IMR-90 (cell line): ENCODE results near the gene FOXN4. TPM values are rescaled to one million over a fixed set of nuclear protein-coding genes. Genes with fewer than 3 reads are reported as not detected.

Experiments used
- ATAC-seq: fragments of 200-7000 bp; cut with Tn5 transposase; 2 replicates; pipeline ENCODE4 v1.9.1; 2020; ENCODE audit warnings: low read depth, mild to moderate bottlenecking, moderate library complexity
- BruUV-seq: library from RNA; stranded (reverse); fragments of 400-500 nt; replicated peaks from 2 replicates; lab custom pipeline; 2021; lab: Mats Ljungman, UMichigan
- CTCF ChIA-PET: fragments of 300-600 bp; formaldehyde crosslinking; extraction: SDS; loops from one replicate; lab custom pipeline; 2021; ENCODE audit warnings: antibody characterized with exemption; lab: Yijun Ruan, JAX
- POLR2A ChIA-PET: fragments of 300-600 bp; sonication (Branson Sonifier 250); formaldehyde crosslinking; loops from one replicate; lab custom pipeline; 2022; ENCODE audit warnings: antibody characterized with exemption; ENCODE audit not compliant: unreplicated experiment; lab: Charles Lee
- DNase-seq: peaks from one replicate; pipeline ENCODE4 v3.0.0; 2013
- H2AFZ ChIP-seq: replicated peaks from 2 replicates; pipeline ENCODE3; 2013; ENCODE audit warnings: low read length, mild to moderate bottlenecking; ENCODE audit not compliant: poor library complexity
- H2AK5ac ChIP-seq: 2 replicates; pipeline ENCODE4 v1.6.1; 2013; ENCODE audit warnings: low read depth, low read length, inconsistent platforms
- H2AK9ac ChIP-seq: replicated peaks from 2 replicates; pipeline ENCODE3; 2013; ENCODE audit warnings: mild to moderate bottlenecking, low read depth, low read length, moderate library complexity; ENCODE audit not compliant: poor library complexity
- H2BK120ac ChIP-seq: 2 replicates; pipeline ENCODE4 v1.6.1; 2013; ENCODE audit warnings: low read depth, low read length, inconsistent platforms
- H2BK15ac ChIP-seq: 3 replicates; pipeline ENCODE4 v1.6.1; 2013; ENCODE audit warnings: low read depth, low read length, inconsistent platforms
- H2BK20ac ChIP-seq: 2 replicates; pipeline ENCODE4 v1.6.1; 2013; ENCODE audit warnings: low read depth, mild to moderate bottlenecking, inconsistent platforms, low read length, moderate library complexity
- H2BK5ac ChIP-seq: 2 replicates; pipeline ENCODE4 v1.6.1; 2013; ENCODE audit warnings: mild to moderate bottlenecking, low read depth, low read length, inconsistent platforms; ENCODE audit not compliant: poor library complexity, severe bottlenecking
- H3K14ac ChIP-seq: replicated peaks from 2 replicates; pipeline ENCODE4 v1.6.1; 2013; ENCODE audit warnings: low read depth, low read length, inconsistent platforms
- H3K18ac ChIP-seq: 2 replicates; pipeline ENCODE4 v1.6.1; 2013; ENCODE audit warnings: low read depth, low read length, control low read depth
- H3K23ac ChIP-seq: 2 replicates; pipeline ENCODE4 v1.6.1; 2013; ENCODE audit warnings: low read depth, low read length, inconsistent platforms
- H3K27ac ChIP-seq: 2 replicates; pipeline ENCODE4 v1.5.1; 2013; ENCODE audit warnings: mild to moderate bottlenecking, control low read depth, low read length; ENCODE audit not compliant: insufficient read depth
- H3K27me3 ChIP-seq: 2 replicates; pipeline ENCODE4 v1.6.1; 2013; ENCODE audit warnings: low read length; ENCODE audit not compliant: control insufficient read depth, insufficient read depth
- H3K36me3 ChIP-seq: 2 replicates; pipeline ENCODE4 v1.6.1; 2013; ENCODE audit warnings: low read length, mixed read lengths; ENCODE audit not compliant: control insufficient read depth, insufficient read depth
- H3K4ac ChIP-seq: 2 replicates; pipeline ENCODE4 v1.6.1; 2013; ENCODE audit warnings: low read depth, low read length, inconsistent platforms
- H3K4me1 ChIP-seq: 2 replicates; pipeline ENCODE4 v1.6.1; 2013; ENCODE audit warnings: low read length, mixed read lengths; ENCODE audit not compliant: control insufficient read depth, insufficient read depth
- H3K4me2 ChIP-seq: 2 replicates; pipeline ENCODE4 v1.6.1; 2013; ENCODE audit warnings: low read depth, mild to moderate bottlenecking, control low read depth, low read length, moderate library complexity
- H3K4me3 ChIP-seq: 2 replicates; pipeline ENCODE4 v1.5.1; 2013; ENCODE audit warnings: low read depth, mild to moderate bottlenecking, control low read depth, low read length, moderate library complexity; ENCODE audit not compliant: insufficient read depth
- H3K56ac ChIP-seq: 2 replicates; pipeline ENCODE4 v1.6.1; 2013; ENCODE audit warnings: low read length, inconsistent platforms; ENCODE audit not compliant: insufficient read depth; ENCODE audit errors: extremely low read depth
- H3K79me1 ChIP-seq, 2 experiments: 2 replicates each; pipeline ENCODE4 v1.6.1; 2013; ENCODE audit warnings: low read length in 2 of 2, inconsistent platforms in 1 of 2, low read depth in 1 of 2
- H3K9ac ChIP-seq: 2 replicates; pipeline ENCODE4 v1.6.1; 2013; ENCODE audit warnings: low read depth, low read length, control low read depth
- H3K9me1 ChIP-seq: 2 replicates; pipeline ENCODE4 v1.6.1; 2013; ENCODE audit warnings: low read length, inconsistent platforms; ENCODE audit not compliant: insufficient read depth
- H3K9me3 ChIP-seq: 2 replicates; pipeline ENCODE4 v1.6.1; 2013; ENCODE audit warnings: low read length; ENCODE audit not compliant: control insufficient read depth, insufficient read depth
- H4K20me1 ChIP-seq: 2 replicates; pipeline ENCODE4 v1.6.1; 2013; ENCODE audit warnings: low read length, inconsistent platforms; ENCODE audit not compliant: insufficient read depth
- H4K5ac ChIP-seq: 2 replicates; pipeline ENCODE4 v1.6.1; 2013; ENCODE audit warnings: mild to moderate bottlenecking, low read depth, low read length, control low read depth
- H4K8ac ChIP-seq, 2 experiments: 2 replicates each; pipeline ENCODE4 v1.6.1; 2013; ENCODE audit warnings: low read depth in 2 of 2, low read length in 2 of 2, control low read depth in 1 of 2, inconsistent platforms in 1 of 2
- H4K91ac ChIP-seq: 2 replicates; pipeline ENCODE4 v1.6.1; 2013; ENCODE audit warnings: low read depth, low read length, inconsistent platforms; ENCODE audit not compliant: insufficient read depth
- CEBPB ChIP-seq: IDR thresholded peaks from 2 replicates; pipeline ENCODE4 v1.6.1; 2012; ENCODE audit warnings: low read depth, low read length, improper control_type of control experiment
- CHD1 ChIP-seq: IDR thresholded peaks from 2 replicates; pipeline ENCODE4 v1.6.1; 2012; ENCODE audit warnings: low read depth, low read length, improper control_type of control experiment
- FOS ChIP-seq: fragments of 150-350 bp; IDR thresholded peaks from 2 replicates; pipeline ENCODE4 v1.6.1; 2016; ENCODE audit warnings: low read depth, low read length
- MAFK ChIP-seq: IDR thresholded peaks from 2 replicates; pipeline ENCODE4 v1.6.1; 2012; ENCODE audit warnings: low read depth, low read length, improper control_type of control experiment
- MAZ ChIP-seq: IDR thresholded peaks from 2 replicates; pipeline ENCODE4 v1.6.1; 2012; ENCODE audit warnings: low read depth, mild to moderate bottlenecking, low read length, improper control_type of control experiment, moderate library complexity, borderline replicate concordance
- MXI1 ChIP-seq: IDR thresholded peaks from 2 replicates; pipeline ENCODE4 v1.6.1; 2012; ENCODE audit warnings: low read depth, mild to moderate bottlenecking, low read length, moderate library complexity, borderline replicate concordance
- RAD21 ChIP-seq: IDR thresholded peaks from 2 replicates; pipeline ENCODE4 v1.6.1; 2012; ENCODE audit warnings: low read length, improper control_type of control experiment
- RFX5 ChIP-seq: IDR thresholded peaks from 2 replicates; pipeline ENCODE4 v1.8.0; 2012; ENCODE audit warnings: low read depth, mild to moderate bottlenecking, low read length, moderate library complexity
- SMC3 ChIP-seq: fragments of 150-350 bp; IDR thresholded peaks from 2 replicates; pipeline ENCODE4 v1.6.1; 2016; ENCODE audit warnings: low read depth, mild to moderate bottlenecking, antibody characterized with exemption, low read length, moderate library complexity
- WGBS, 2 experiments: methylation state at CpG; one replicate each; pipeline versions ENCODE4 v1.1.5 to v1.1.7; 2013; ENCODE audit warnings: missing lambda C conversion rate in 2 of 2; ENCODE audit not compliant: insufficient read length in 1 of 2; ENCODE audit errors: extremely low coverage in 2 of 2; 5-methylcytosine and 5-hydroxymethylcytosine counted together
- dilution Hi-C: fragments of 300-500 bp; cut with HindIII; formaldehyde crosslinking; loops from one replicate; pipeline ENCODE4 v1.14.3; 2018; ENCODE audit warnings: low sequenced_read_pairs; ENCODE audit not compliant: unreplicated experiment
- in situ Hi-C: fragments of 300-500 bp; cut with MboI; formaldehyde crosslinking; loops from 3 replicates; pipeline ENCODE4 v1.14.3; 2019; ENCODE audit warnings: low sequenced_read_pairs, inconsistent platforms, mixed read lengths
- intact Hi-C: fragments of 100-400 bp; cut with micrococcal nuclease; formaldehyde crosslinking; loops from 2 replicates; pipeline ENCODE4 v1.10.0; 2022
- polyA plus RNA-seq, 3 experiments: library from polyadenylated mRNA; depleted of rRNA; stranded (reverse); fragments of >200 nt; gene quantifications; 2 replicates each; pipeline ENCODE4 v1.2.3, GENCODE V29; 2012; ENCODE audit warnings: low replicate concordance in 1 of 3
- total RNA-seq: library from RNA; depleted of rRNA; stranded (reverse); fragments of >200 nt; gene quantifications from 2 replicates; pipeline ENCODE4 v1.2.3, GENCODE V29; 2012
- TF ChIP-seq, protein P1 (sequence below): fragments of 150-350 bp; IDR thresholded peaks from 2 replicates; pipeline ENCODE4 v1.6.1; 2017; ENCODE audit warnings: mild to moderate bottlenecking, antibody characterized with exemption, low read length, low read depth
- TF ChIP-seq, protein P2 (sequence below): fragments of 150-350 bp; IDR thresholded peaks from 2 replicates; pipeline ENCODE4 v1.6.1; 2016; ENCODE audit warnings: low read depth, mild to moderate bottlenecking, low read length, moderate library complexity, borderline replicate concordance
- TF ChIP-seq, protein P3 (sequence below): conservative IDR thresholded peaks from 2 replicates; pipeline ENCODE4 v1.5.1; 2012; ENCODE audit warnings: mild to moderate bottlenecking, low read depth, low read length, improper control_type of control experiment

FOXN4 gene
- total and polyA plus RNA-seq, 2 of the 4 experiments (the other 2 are of a cell fraction): not detected

DNA sequence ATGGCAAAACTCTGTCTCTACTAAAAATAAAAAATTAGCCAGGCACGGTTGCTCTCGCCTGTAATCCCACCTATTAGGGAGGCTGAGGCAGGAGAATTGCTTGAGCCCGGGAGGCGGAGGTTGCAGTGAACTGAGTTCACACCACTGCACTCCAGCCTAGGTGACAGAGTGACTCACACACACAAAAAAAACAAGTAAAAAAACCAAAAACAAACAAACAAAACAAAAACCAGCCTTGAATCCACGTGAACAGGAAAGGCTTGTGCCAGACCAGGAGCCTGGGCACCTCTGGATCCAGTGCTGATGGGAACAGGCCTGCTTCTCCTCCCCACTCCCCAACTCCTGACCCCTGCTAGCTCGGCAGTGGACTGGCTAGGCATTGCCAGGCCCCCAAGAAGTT is 3.5 kb downstream of the FOXN4 start:
- POLR2A ChIA-PET: no interaction called here
- Histone ChIP-seq H3K14ac (no peak overlapping the region), H4K8ac (no peak overlapping the region), H3K27ac (no peak overlapping the region), H3K56ac (no peak overlapping the region), H4K5ac (no peak overlapping the region), H3K4me3 (no peak overlapping the region), H2AK9ac (no peak overlapping the region), H3K27me3 (peaks cover 63% of the 10 kb centered on the region), H2BK5ac (no peak overlapping the region), H3K4me1 (no peaks in the 10 kb centered on the region; the same call in 1 of the 2 replicates), H3K4ac (no peak overlapping the region), H3K9me3 (no peaks in the 10 kb centered on the region), H3K18ac (no peak overlapping the region), H2AFZ (no peak overlapping the region), H3K79me1 (no peaks in the 10 kb centered on the region), H3K9ac (no peak overlapping the region), H2AK5ac (no peak overlapping the region), H2BK120ac (no peak overlapping the region), H4K20me1 (no peaks in the 10 kb centered on the region), H3K9me1 (no peaks in the 10 kb centered on the region), H3K36me3 (no peaks in the 10 kb centered on the region), H3K4me2 (no peak overlapping the region), H2BK15ac (no peak overlapping the region), H3K23ac (no peak overlapping the region), H2BK20ac (no peak overlapping the region), H4K91ac (no peak overlapping the region)
- 20% methylated on average over 1 of the region's 6 CpGs; no CpG with 5 or more reads in 1 of the 2 experiments for WGBS, 2 experiments
- intact Hi-C loops: no loop called here
- DNase-seq: no peak
- no peak for ATAC-seq
- in situ Hi-C loops: no loop called here
- no TSS peak for BruUV-seq
- CTCF ChIA-PET: no interaction called here
- TF ChIP-seq MAZ: no peak
- TF ChIP-seq, protein P1, sequence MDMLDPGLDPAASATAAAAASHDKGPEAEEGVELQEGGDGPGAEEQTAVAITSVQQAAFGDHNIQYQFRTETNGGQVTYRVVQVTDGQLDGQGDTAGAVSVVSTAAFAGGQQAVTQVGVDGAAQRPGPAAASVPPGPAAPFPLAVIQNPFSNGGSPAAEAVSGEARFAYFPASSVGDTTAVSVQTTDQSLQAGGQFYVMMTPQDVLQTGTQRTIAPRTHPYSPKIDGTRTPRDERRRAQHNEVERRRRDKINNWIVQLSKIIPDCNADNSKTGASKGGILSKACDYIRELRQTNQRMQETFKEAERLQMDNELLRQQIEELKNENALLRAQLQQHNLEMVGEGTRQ: no peak
- TF ChIP-seq CHD1: no peak
- TF ChIP-seq MAFK: no peak
- TF ChIP-seq, protein P2, sequence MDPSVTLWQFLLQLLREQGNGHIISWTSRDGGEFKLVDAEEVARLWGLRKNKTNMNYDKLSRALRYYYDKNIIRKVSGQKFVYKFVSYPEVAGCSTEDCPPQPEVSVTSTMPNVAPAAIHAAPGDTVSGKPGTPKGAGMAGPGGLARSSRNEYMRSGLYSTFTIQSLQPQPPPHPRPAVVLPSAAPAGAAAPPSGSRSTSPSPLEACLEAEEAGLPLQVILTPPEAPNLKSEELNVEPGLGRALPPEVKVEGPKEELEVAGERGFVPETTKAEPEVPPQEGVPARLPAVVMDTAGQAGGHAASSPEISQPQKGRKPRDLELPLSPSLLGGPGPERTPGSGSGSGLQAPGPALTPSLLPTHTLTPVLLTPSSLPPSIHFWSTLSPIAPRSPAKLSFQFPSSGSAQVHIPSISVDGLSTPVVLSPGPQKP: no peak
- TF ChIP-seq FOS: no peak
- no peak for TF ChIP-seq SMC3
- no peak for TF ChIP-seq MXI1
- no peak for TF ChIP-seq CEBPB
- TF ChIP-seq, protein P3, sequence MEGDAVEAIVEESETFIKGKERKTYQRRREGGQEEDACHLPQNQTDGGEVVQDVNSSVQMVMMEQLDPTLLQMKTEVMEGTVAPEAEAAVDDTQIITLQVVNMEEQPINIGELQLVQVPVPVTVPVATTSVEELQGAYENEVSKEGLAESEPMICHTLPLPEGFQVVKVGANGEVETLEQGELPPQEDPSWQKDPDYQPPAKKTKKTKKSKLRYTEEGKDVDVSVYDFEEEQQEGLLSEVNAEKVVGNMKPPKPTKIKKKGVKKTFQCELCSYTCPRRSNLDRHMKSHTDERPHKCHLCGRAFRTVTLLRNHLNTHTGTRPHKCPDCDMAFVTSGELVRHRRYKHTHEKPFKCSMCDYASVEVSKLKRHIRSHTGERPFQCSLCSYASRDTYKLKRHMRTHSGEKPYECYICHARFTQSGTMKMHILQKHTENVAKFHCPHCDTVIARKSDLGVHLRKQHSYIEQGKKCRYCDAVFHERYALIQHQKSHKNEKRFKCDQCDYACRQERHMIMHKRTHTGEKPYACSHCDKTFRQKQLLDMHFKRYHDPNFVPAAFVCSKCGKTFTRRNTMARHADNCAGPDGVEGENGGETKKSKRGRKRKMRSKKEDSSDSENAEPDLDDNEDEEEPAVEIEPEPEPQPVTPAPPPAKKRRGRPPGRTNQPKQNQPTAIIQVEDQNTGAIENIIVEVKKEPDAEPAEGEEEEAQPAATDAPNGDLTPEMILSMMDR: no peak
- no peak for TF ChIP-seq RFX5
- no peak for TF ChIP-seq RAD21
- dilution Hi-C loops: no loop called here
